Stimulated activated CD4-positive, alpha-beta T cell treated with anti-CD3 and anti-CD28 coated beads, Interleukin-4, amount 100 ng/mL, for 48 hours (primary cell): Measurements from ENCODE around the gene CHCHD6.

ENCODE experiments used
- DNase-seq, 2 donors: peaks; one replicate each; pipeline ENCODE4 v3.0.0-alpha.2; 2020; ENCODE audit warnings: low read depth in 2 of 2

Gene CHCHD6

DNA sequence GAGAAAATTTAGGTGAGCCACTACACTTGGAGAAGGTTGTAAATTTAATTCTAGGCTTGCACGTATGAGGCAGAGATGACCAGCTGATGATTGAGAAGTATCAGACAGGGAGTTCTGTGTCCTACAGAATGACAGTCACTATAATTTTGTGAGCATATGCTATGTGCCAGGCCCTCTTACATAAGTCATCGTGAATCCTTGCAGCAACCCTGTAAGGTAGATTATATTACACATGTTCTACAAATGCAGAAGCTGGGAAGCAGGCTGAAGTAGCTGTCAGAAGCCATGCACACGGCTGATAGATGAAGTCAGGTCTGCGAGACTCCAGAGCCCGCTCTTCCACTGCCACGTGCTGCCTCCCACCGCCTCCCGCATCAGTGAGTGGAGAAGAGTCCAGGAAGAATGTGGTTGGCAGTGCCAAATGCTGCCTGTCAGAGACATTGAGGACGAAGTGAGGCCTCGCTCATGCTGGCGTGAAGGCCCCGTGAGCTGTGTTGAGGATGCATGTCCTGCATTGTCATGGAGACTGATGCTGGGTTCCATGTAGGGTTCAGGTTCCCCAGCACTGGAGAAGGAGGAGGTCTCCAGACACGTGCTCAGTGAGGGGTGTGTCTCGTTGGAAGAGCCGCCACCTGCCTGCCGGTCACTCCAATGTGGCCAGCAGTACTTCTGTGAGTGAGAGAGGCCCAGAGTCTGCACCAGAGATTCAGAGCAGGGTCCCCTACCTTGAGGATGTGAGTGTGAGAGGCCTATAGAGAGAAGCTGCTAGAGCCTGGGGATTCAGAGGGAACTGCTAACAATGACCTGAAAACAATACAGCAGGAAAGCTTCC is 155.6 kb downstream of the CHCHD6 start:
- no peak for DNase-seq

DNA sequence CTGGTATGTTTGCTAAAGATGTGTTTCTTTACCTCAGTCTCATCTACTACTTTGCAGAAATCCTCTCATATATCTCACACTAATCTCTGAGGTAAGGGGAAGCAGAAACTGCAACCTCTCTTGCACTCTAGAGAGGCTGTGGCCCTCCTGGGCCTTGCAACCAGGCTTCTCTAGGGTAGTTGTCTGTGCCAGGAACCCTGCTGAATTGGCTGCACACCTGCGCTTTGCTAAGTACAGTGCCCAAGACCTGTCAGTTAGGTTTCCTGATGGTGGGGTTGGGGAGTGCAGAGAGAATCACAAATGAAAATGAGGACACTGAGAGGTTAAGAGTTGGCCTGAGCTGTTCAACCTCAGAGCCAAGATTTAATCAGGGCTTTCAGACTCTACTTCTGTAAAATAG is 161.7 kb downstream of the CHCHD6 start:
- no peak for DNase-seq

DNA sequence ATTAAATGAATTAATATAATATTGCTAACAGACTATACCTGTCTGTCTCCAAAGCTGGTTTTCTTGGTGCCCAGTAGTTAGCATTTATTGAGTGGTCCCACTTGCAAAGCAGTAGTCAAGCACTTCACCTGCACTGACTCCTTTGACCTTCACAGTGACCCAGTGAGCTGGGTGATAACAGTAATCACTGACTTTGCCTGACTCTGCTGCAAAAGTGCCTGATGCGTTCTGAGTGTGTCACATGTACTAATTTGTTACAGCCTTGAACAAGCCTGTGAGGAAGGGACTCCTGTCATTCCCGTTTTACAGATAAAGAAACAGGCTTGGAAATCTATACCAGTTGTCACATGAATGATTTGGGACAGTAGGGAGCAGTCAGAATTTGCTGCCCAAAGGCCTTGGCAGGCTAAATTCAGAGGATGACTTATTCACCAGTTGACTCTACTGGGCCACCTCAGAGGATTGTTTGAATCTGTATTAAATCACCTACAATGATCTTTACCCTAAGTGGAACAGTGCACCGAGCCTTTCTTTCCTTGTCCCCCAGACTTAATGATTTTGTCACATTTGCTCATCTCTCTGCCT is 162.2 kb downstream of the CHCHD6 start:
- DNase-seq = no peak

- no peak for DNase-seq
Observed at GRCh38 chr3:126867190-126867862, 163.3 kb downstream of the CHCHD6 start.

GRCh38 chr3:126867863-126868200 is 163.8 kb downstream of the CHCHD6 start:
- no peak for DNase-seq

- DNase-seq = no peak
Observed at GRCh38 chr3:126870608-126871210, 166.7 kb downstream of the CHCHD6 start.

GRCh38 chr3:126872701-126873342 is 168.8 kb downstream of the CHCHD6 start:
- no peak for DNase-seq

DNA sequence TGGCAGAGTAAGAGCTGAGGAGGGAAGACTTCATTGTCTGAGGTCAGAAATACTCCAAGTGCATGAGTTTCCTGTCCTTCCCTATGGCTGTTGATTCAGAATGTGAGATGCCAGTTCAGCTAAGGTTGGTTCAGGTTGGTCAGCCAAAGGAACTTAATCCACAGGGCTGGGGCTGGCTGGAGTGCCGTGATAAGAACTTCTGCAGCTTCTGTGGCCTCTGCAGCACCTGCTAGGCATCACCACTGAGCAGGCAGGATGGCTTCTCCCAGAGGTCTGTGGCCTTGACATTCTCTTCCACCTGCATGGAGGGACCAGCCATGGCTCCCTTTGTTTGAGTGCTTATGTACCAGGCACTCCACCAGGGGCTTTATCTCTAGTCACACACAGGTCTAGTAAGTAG is 169.4 kb downstream of the CHCHD6 start:
- DNase-seq = no peak

- no peak for DNase-seq
Observed at GRCh38 chr3:126878664-126879063, 174.6 kb downstream of the CHCHD6 start.

GRCh38 chr3:126880901-126881300 is 176.9 kb downstream of the CHCHD6 start:
- no peak for DNase-seq

GRCh38 chr3:126881861-126882260 is 177.8 kb downstream of the CHCHD6 start:
- DNase-seq = no peak

GRCh38 chr3:126883241-126883640 is 179.2 kb downstream of the CHCHD6 start:
- no peak for DNase-seq

DNA sequence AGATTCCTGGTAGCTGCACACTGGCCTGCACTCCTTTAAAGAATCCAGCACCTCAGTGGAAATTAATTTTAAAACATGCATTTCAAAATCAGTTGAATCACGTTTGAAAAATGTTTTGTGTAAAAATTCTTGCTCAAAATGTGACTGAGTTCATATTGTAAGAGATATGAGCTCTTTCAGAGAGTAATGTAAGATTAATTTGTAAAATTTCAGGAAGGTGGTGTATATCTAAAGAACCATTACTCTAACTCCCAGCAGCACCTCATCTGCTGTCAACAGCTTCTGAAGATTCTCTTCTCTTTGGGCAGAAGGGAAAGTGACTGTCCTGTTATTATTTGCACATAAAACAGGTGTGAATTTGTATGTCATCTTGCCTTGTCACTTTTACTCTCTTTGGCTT is 181.4 kb downstream of the CHCHD6 start:
- DNase-seq = no peak

GRCh38 chr3:126886217-126886616 is 182.2 kb downstream of the CHCHD6 start:
- DNase-seq = no peak

DNA sequence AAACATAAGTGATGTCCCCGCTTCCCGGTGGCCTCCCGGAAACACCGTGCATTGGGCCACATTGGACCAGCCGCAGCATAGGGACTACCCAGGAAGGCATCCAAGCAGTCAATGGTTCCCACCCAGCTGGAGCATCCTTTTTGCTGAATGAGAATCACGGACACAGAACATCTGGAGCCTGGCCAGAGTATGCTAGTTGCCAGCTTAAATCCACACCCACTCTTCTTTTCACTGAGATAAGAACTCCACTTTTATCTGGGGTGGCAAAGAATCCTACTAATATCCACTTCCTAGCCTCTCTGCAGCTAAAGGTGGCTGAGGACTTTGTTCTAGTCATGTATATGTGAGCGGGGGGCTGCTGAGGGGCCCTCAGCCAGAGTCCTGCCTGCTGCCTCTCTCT is 183.6 kb downstream of the CHCHD6 start:
- DNase-seq = no peak

DNA sequence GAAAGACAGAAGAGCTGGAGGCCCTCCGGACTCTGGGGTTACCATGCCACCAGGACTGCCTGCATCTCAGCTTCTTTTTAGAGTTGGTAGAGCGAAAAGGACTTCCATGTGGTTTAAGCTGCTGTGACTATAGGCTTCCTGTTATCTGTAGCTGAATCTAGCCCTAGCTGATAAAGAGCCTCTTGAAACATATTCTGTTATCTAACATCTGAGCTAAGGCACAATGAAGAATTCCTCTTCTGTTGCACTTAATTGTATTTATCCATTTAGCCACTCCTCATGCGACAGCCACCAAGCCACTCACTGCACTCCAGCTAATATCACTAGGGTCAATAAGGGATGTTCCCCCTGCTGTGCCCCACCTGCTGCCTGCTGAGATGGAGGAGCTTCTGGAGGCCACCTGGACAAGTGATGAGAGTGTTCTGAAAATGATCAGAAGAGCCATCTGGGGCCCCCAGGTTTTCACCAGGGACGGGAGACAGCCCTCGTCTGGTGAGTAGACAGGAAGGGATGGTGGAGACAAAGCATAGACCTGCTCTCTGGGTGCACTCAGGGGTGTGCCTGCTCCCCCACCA is 184.2 kb downstream of the CHCHD6 start:
- DNase-seq = no peak

DNA sequence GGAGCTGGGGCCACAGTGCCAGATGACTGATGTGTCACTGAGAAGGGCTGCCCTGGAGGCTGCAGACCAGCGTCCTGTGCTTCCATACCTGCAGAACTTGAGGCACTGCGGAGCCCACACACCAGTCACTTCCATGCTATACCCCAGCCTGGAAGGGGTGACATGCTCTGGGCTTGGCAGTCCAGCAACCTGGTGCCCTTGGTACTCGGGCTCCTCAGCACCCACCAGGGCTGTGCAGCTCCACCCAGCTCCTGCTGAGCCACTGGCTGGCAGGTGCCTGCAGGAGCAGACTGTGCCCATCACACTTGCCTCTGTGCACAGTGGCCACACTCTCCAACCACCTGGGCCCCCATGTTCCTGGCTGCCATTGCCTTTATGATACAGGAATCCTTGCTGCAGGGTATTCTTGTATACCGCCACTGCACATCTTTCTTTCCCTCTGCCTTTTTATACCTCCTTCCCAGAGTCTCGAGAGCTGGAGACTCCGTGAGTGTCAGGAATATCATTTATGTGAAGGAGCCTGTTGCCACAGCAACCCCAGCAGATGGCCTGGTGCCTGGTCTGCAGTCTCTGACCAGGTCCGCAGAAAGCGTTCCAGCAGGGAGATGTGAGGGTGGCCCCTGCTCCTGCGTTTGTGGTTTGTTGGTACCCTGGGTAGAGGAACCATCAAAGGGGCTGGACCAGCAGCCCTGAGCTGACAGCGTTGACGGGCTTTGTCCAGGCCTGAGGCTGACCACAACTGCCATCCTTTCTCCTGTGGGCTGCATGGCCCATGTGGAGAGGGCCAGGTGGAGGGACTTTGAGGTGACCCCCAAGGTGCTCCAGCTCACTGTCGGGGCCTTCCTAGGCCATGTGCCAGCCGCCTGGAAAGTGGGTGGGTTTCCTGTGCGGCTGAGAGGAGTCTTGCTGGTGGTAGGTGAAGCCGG is 185.5 kb downstream of the CHCHD6 start:
- no peak for DNase-seq

- no peak for DNase-seq
Observed at GRCh38 chr3:126891141-126891540, 187.1 kb downstream of the CHCHD6 start.

- no peak for DNase-seq
Observed at GRCh38 chr3:126891791-126892190, 187.8 kb downstream of the CHCHD6 start.

GRCh38 chr3:126893651-126894050 is 189.6 kb downstream of the CHCHD6 start:
- no peak for DNase-seq

DNA sequence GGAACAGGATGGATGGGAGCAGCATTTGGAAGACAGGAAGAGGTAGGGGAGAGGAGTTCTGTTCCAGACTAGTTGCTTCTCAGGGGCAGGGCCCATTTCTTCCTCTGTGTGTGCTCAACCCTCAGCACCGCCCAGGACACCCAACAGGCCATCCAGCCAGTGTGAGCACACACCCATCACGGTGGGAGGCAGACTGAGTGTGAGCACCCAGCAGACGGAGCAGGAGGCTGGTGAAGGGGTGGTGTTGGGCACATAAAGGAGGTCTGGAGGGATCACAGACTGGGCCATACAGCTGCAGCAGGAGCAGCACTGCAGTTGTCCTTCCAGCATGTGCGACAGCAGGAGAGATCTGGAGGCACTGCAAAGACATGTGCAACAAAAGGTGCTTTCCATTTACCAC is 190.4 kb downstream of the CHCHD6 start:
- no peak for DNase-seq
